Testis (tissue), 2 donors: ENCODE results near the gene CAPZB.

ENCODE experiments used
- POLR2A ChIP-seq: fragments of 450-650 bp; IDR thresholded peaks from one replicate; pipeline ENCODE4 v1.6.1; 2017; ENCODE audit warnings: antibody characterized with exemption, mild to moderate bottlenecking, moderate library complexity
- TF ChIP-seq, protein P1 (sequence below), 3 experiments: fragments of 450-650 bp in 2 of 3; fragments of 200-600 bp in 1 of 3; sonication (generic) in 1 of 3; IDR thresholded peaks; one replicate each; pipeline ENCODE4 v1.5.1; 2016 to 2019; ENCODE audit warnings: antibody characterized with exemption in 3 of 3, mild to moderate bottlenecking in 2 of 3, moderate library complexity in 1 of 3

DNA sequence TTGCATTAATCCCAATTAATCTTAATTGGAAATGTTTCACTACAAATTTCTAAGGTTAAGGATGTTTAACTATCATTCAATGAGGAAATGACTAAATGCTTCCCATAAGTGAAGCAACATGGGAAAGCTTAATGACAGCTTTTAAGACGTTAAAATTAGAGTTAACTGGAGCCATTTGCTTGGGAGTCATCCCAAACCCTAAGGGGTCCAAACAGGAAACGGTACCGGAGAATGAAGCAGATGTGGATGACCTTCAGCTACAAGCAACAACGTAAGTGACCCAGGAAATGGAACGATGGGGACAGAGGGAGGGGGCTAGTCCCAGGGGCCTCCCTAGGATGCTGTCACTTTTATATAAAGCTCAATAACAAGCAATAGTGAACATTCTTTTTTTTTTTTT, 62.2 kb downstream of the CAPZB start:
- TF ChIP-seq, protein P1, sequence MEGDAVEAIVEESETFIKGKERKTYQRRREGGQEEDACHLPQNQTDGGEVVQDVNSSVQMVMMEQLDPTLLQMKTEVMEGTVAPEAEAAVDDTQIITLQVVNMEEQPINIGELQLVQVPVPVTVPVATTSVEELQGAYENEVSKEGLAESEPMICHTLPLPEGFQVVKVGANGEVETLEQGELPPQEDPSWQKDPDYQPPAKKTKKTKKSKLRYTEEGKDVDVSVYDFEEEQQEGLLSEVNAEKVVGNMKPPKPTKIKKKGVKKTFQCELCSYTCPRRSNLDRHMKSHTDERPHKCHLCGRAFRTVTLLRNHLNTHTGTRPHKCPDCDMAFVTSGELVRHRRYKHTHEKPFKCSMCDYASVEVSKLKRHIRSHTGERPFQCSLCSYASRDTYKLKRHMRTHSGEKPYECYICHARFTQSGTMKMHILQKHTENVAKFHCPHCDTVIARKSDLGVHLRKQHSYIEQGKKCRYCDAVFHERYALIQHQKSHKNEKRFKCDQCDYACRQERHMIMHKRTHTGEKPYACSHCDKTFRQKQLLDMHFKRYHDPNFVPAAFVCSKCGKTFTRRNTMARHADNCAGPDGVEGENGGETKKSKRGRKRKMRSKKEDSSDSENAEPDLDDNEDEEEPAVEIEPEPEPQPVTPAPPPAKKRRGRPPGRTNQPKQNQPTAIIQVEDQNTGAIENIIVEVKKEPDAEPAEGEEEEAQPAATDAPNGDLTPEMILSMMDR (IDR thresholded peaks at IDR 0.05), result no peak
- TF ChIP-seq POLR2A, result no peak
